Dendritic cell treated with granulocyte-macrophage colony-stimulating factor and Interleukin-4, amounts not matched to agents 40 ng/mL and 50 ng/mL, for 4 days (primary cell): ENCODE results near the gene CBLN3.
"Not testable (repeated sequence)": the region's sequence is repeated elsewhere in the genome, so short reads cannot be mapped to it uniquely, and the experiment has no call there.

ENCODE experiments used
- H3K27ac Mint-ChIP-seq: one replicate; pipeline ENCODE4 v1.8.0; 2022; ENCODE audit warnings: mild to moderate bottlenecking, mixed read lengths
- H3K27me3 Mint-ChIP-seq: one replicate; pipeline ENCODE4 v1.8.0; 2022; ENCODE audit warnings: mild to moderate bottlenecking, mixed read lengths
- H3K36me3 Mint-ChIP-seq: one replicate; pipeline ENCODE4 v1.8.0; 2022; ENCODE audit warnings: low read depth, mixed read lengths
- H3K4me1 Mint-ChIP-seq: one replicate; pipeline ENCODE4 v1.8.0; 2022; ENCODE audit warnings: low read depth, mixed read lengths
- H3K4me3 Mint-ChIP-seq: one replicate; pipeline ENCODE4 v1.8.0; 2022; ENCODE audit warnings: mild to moderate bottlenecking, moderate library complexity, mixed read lengths
- H3K9me3 Mint-ChIP-seq: one replicate; pipeline ENCODE4 v1.8.0; 2022; ENCODE audit warnings: mixed read lengths
- intact Hi-C: fragments of 100-400 bp; cut with micrococcal nuclease; formaldehyde crosslinking; loops from one replicate; pipeline ENCODE4 v1.15.0; 2022

The CBLN3 gene

GRCh38 chr14:24395609-24396582 is 33.6 kb downstream of the CBLN3 start:
- H3K4me1 Mint-ChIP-seq: peaks cover 57% of the 10 kb centered on the region
- no peaks in the 10 kb centered on the region for H3K36me3 Mint-ChIP-seq
- no peak overlapping the region for H3K4me3 Mint-ChIP-seq
- intact Hi-C loops: no loop called here
- no peaks in the 10 kb centered on the region for H3K9me3 Mint-ChIP-seq
- no peak overlapping the region for H3K27ac Mint-ChIP-seq
- peaks cover 20% of the 10 kb centered on the region for H3K27me3 Mint-ChIP-seq

GRCh38 chr14:24394275-24394674 is 35.2 kb downstream of the CBLN3 start:
- Mint-ChIP-seq H3K4me3 (no peak overlapping the region), H3K4me1 (peaks cover 49% of the 10 kb centered on the region), H3K9me3 (no peaks in the 10 kb centered on the region), H3K27me3 (peaks cover 9% of the 10 kb centered on the region), H3K36me3 (no peaks in the 10 kb centered on the region), H3K27ac (no peak overlapping the region)
- intact Hi-C loops: no loop called here

- Mint-ChIP-seq H3K9me3 (no peaks in the 10 kb centered on the region), H3K27me3 (peaks cover 9% of the 10 kb centered on the region)
- intact Hi-C loops: no loop called here
Measured at GRCh38 chr14:24392325-24393091, 37.0 kb downstream of the CBLN3 start.

GRCh38 chr14:24390701-24391468 is 38.6 kb downstream of the CBLN3 start:
- Mint-ChIP-seq H3K9me3 (no peaks in the 10 kb centered on the region), H3K4me3 (no peak overlapping the region), H3K36me3 (no peaks in the 10 kb centered on the region), H3K27me3 (peaks cover 8% of the 10 kb centered on the region), H3K4me1 (peaks cover 25% of the 10 kb centered on the region), H3K27ac (no peak overlapping the region)
- intact Hi-C loops: no loop called here

More at GRCh38 chr14:24392325-24393091, 37.0 kb downstream of the CBLN3 start:
- H3K4me3 Mint-ChIP-seq: no peak overlapping the region
- H3K36me3 Mint-ChIP-seq: no peaks in the 10 kb centered on the region
- H3K4me1 Mint-ChIP-seq: peaks cover 39% of the 10 kb centered on the region
- H3K27ac Mint-ChIP-seq: no peak overlapping the region

- intact Hi-C loops: no loop called here
- peaks cover 8% of the 10 kb centered on the region for H3K27me3 Mint-ChIP-seq
- no peaks in the 10 kb centered on the region for H3K9me3 Mint-ChIP-seq
- H3K4me1 Mint-ChIP-seq: peaks cover 19% of the 10 kb centered on the region
- H3K36me3 Mint-ChIP-seq: no peaks in the 10 kb centered on the region
- no peak overlapping the region for H3K27ac Mint-ChIP-seq
- H3K4me3 Mint-ChIP-seq: no peak overlapping the region
Measured at GRCh38 chr14:24389226-24389848, 40.1 kb downstream of the CBLN3 start.

GRCh38 chr14:24388474-24389179 is 40.8 kb downstream of the CBLN3 start:
- Mint-ChIP-seq H3K27me3 (peaks cover 11% of the 10 kb centered on the region), H3K9me3 (no peaks in the 10 kb centered on the region), H3K4me1 (peaks cover 19% of the 10 kb centered on the region), H3K27ac (no peak overlapping the region), H3K36me3 (no peaks in the 10 kb centered on the region), H3K4me3 (no peak overlapping the region)
- intact Hi-C loops: no loop called here

- H3K4me3 Mint-ChIP-seq, H3K36me3 Mint-ChIP-seq, H3K27ac Mint-ChIP-seq, intact Hi-C loops, H3K9me3 Mint-ChIP-seq: not testable (repeated sequence)
- peaks cover 11% of the 10 kb centered on the region for H3K27me3 Mint-ChIP-seq
- peaks cover 18% of the 10 kb centered on the region for H3K4me1 Mint-ChIP-seq
Measured at GRCh38 chr14:24387579-24387978, 41.9 kb downstream of the CBLN3 start.

- Mint-ChIP-seq H3K4me1 (peaks cover 13% of the 10 kb centered on the region), H3K9me3 (no peaks in the 10 kb centered on the region), H3K27ac (no peak overlapping the region), H3K27me3 (peaks cover 8% of the 10 kb centered on the region), H3K36me3 (no peaks in the 10 kb centered on the region), H3K4me3 (no peak overlapping the region)
- intact Hi-C loops: no loop called here
Measured at GRCh38 chr14:24387009-24387345, 42.5 kb downstream of the CBLN3 start.

GRCh38 chr14:24385524-24385923 is 43.9 kb downstream of the CBLN3 start:
- H3K27me3 Mint-ChIP-seq: peaks cover 8% of the 10 kb centered on the region
- no peak overlapping the region for H3K4me3 Mint-ChIP-seq
- no peak overlapping the region for H3K27ac Mint-ChIP-seq
- no peaks in the 10 kb centered on the region for H3K9me3 Mint-ChIP-seq
- intact Hi-C loops: no loop called here
- H3K36me3 Mint-ChIP-seq: no peaks in the 10 kb centered on the region
- peaks cover 2% of the 10 kb centered on the region for H3K4me1 Mint-ChIP-seq

- Mint-ChIP-seq H3K27ac (no peak overlapping the region), H3K4me1 (no peaks in the 10 kb centered on the region), H3K36me3 (no peaks in the 10 kb centered on the region), H3K4me3 (no peak overlapping the region), H3K27me3 (peaks cover 8% of the 10 kb centered on the region), H3K9me3 (no peaks in the 10 kb centered on the region)
- intact Hi-C loops: no loop called here
Measured at GRCh38 chr14:24384169-24384568, 45.3 kb downstream of the CBLN3 start.

- no peaks in the 10 kb centered on the region for H3K4me1 Mint-ChIP-seq
- peaks cover 12% of the 10 kb centered on the region for H3K27me3 Mint-ChIP-seq
- H3K27ac Mint-ChIP-seq: no peak overlapping the region
- no peak overlapping the region for H3K4me3 Mint-ChIP-seq
- no peaks in the 10 kb centered on the region for H3K36me3 Mint-ChIP-seq
- H3K9me3 Mint-ChIP-seq: no peaks in the 10 kb centered on the region
- intact Hi-C loops: no loop called here
Measured at GRCh38 chr14:24382064-24382371, 47.5 kb downstream of the CBLN3 start.

- no peak overlapping the region for H3K4me3 Mint-ChIP-seq
- no peaks in the 10 kb centered on the region for H3K36me3 Mint-ChIP-seq
- H3K4me1 Mint-ChIP-seq: no peaks in the 10 kb centered on the region
- no peaks in the 10 kb centered on the region for H3K9me3 Mint-ChIP-seq
- intact Hi-C loops: no loop called here
- no peak overlapping the region for H3K27ac Mint-ChIP-seq
- H3K27me3 Mint-ChIP-seq: peaks cover 17% of the 10 kb centered on the region
Measured at GRCh38 chr14:24381363-24382063, 48.0 kb downstream of the CBLN3 start.
